Stimulated activated naive CD8-positive, alpha-beta T cell treated with anti-CD3 and anti-CD28 coated beads, Interleukin-15, Interleukin-2, amounts not matched to agents 100 U/mL and 50 U/mL, for 24 hours (primary cell): Measurements from ENCODE around the gene TMEM44.
"Not testable (repeated sequence)": the region's sequence is repeated elsewhere in the genome, so short reads cannot be mapped to it uniquely, and the experiment has no call there.

Experiments used
- ATAC-seq: fragments of 150-1000 bp; cut with Tn5 transposase; one replicate; pipeline ENCODE4 v1.10.0; 2021
- DNase-seq: peaks from one replicate; pipeline ENCODE4 v3.0.0; 2021

Gene TMEM44

DNA sequence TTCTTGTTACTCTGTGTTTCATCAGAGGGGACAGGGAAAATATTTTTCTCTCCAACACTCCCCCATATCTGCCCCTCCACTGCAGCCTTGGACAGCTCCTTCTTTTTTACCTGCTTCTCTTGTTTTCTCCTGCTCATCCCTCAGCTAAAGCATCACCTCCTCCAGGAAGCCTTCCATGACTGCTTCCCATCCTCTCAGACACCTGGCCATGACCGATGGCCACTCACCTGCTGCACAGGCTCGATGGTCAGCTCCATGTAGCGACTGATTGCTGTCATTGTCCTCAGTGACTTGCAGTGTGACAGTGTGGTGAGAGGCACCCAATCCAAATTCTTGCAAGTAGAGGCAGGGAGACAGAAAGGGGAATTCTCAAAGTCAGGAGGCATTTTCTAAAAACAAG lies 22.5 kb downstream of the TMEM44 start:
- ATAC-seq (no peak), DNase-seq (no peak)

DNA sequence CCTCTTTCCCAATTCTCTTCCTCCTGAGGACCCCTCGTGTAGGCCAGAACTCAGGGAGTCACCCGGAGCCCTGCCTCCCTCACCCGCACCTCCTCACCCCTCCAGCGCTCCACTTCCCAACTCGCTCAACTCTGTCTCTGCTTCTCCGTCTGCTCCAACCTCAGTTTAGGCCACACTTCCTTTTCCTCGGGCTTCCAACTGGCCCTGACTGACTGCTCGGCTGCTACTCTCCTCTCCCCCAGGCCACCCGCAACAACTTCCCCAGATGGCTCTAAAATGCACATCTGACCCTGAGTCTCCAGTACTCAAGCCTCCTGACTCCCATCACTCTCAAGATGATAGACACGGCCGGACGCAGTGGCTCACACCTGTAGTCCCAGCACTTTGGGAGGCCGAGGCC lies 23.6 kb downstream of the TMEM44 start:
- ATAC-seq, result no peak
- DNase-seq, result no peak

DNA sequence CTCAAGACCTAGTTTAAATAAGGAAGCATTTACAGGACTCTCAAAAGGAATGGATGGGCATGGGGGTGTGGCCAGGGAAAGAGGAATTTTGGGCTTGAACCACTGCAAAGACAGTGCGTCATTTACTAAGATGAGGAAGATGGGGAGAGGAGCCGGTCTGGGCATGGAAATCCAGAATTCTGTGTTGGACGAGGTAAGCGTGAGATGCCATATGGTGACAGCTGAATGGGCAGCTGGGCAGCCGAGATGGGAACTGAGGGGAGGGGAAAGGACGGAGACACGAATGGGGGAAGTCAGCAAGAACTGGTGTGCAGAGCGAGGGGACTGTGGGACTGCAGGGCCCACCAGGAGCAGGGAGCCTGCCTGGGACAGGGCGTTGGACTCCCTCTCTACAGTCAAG lies 24.2 kb downstream of the TMEM44 start:
- ATAC-seq, result no peak
- DNase-seq, result no peak

DNA sequence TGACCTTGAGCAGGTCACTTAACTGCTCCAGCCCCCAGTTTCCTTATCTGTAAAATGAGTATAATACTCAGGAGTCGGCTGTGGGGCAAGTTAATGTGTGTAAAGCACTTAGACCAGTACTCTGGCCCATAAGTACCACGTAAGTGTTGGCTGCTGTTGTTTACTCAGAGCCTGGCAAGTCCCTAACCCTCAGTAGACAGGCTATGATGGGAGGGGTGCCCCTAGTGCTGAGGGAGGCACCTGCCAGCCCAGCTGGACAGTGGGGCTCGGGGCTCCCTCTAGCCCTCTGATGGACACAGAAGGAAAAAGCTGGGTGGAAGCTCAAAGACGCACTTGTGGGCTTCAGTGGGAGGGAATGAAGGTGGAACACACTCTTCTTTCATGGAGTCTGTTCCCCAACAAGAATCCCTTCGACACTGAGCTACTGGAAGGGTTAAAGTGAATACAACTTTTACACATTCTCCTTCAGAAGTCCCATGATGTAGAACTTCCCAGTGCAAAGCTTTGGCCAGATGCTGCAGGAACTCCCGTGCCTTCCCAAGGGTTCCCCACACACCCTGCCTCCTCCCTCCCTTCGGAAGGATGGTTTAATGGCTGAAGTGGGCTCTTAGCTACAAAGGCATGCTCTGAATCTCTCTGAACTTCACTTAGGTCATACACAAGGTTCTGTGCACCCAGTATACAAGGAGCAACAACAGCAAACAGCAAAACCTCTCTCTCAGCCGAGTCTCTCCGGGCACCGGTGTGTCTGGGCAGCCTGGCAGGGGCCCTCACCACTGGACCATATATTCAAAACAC lies 25.4 kb downstream of the TMEM44 start:
- ATAC-seq (no peak), DNase-seq (no peak)

DNA sequence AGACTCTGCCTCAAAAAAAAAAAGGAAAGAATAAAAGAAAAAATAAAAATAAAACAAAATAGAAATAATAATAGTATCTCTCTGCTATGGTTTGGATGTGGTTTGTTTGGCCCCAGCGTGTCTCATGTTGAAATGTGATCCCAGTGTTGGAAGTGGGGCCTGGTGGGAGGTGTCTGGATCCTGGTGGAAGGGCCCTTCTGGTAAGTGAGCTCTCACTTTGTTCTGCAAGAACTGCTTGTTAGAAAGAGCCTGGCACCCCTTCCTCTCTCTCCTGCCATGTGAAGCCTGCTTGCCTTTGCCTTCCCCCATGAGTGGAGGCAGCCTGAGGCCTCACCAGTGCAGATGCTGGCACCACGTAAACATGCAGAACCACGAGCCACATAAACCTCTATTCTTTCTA lies 26.3 kb downstream of the TMEM44 start:
- no peak for DNase-seq
- ATAC-seq, result no peak

DNA sequence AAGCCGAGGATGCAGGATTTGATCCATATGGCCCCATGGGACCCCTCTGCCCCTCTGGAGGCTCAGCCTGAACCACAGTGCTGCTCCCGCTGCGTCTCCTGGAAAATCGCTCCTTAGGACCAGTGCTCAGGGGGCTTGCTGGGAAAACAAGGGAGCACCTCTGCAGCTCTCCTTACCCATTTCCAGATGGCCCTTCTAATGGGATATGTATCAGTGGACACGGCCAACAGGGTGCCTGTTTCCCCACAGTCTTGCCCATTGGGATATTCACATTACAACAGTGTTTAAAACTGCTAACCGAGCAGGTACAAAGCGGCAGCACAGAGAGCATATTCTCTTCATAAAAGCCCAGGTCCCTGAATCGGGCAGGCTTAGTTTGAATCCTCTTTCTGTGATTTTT lies 27.1 kb downstream of the TMEM44 start:
- ATAC-seq (no peak), DNase-seq (no peak)

DNA sequence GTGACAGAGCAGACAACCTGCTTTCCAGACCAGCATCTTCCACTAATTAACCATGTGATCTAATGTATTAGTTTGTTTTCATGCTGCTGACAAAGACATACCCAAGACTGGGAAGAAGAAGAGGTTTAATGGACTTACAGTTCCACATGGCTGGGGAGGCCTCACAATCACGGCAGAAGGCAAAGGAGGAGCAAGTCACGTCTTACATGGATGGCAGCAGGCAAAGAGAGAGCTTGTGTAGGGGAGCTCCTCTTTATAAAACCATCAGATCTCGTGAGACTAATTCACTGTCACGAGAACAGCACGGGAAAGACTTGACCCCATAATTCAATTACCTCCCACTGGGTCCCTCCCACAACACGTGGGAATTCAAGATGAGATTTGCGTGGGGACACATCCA lies 27.9 kb downstream of the TMEM44 start:
- ATAC-seq, result not testable (repeated sequence)

DNA sequence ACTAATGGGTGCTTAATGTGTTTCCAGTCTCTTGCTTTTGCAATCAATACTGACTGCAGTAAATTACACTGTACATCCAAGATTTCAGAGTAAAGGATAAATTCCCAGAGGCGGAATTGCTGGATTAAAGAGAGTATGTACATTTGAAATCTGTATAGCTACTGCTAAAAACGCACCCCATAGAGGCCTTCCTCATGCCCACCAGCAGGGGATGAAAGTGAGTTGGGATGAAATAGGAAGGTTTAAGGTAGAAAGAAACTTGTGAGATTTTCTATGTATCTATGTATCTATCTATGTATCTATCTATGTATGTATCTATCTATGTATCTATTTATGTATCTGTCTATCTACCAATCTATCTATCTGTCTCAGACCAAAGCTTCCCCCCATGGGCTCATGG lies 28.4 kb downstream of the TMEM44 start:
- ATAC-seq (no peak), DNase-seq (no peak)

More for the DNA sequence above, 27.9 kb downstream of the TMEM44 start:
- DNase-seq, result not testable (repeated sequence)

DNA sequence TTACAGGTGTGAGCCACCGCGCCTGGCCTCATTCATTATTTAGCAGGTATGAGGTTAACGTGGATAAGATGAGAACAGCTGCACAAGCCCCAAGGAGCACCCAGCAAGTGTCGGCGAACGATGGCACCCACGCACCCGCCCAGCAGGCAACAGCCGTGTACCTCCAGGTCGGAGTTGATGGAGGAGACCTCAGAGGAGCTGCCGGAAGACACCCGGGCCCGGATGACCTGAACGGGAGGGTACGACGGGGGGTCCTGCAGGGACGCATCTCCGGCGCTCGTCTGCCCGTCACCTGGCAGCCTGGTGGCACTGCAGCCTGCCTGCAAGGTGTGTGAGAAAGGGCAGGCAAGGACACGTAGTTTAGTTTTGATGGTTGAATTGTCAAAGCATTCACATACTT lies 29.1 kb downstream of the TMEM44 start:
- DNase-seq (no peak), ATAC-seq (no peak)

DNA sequence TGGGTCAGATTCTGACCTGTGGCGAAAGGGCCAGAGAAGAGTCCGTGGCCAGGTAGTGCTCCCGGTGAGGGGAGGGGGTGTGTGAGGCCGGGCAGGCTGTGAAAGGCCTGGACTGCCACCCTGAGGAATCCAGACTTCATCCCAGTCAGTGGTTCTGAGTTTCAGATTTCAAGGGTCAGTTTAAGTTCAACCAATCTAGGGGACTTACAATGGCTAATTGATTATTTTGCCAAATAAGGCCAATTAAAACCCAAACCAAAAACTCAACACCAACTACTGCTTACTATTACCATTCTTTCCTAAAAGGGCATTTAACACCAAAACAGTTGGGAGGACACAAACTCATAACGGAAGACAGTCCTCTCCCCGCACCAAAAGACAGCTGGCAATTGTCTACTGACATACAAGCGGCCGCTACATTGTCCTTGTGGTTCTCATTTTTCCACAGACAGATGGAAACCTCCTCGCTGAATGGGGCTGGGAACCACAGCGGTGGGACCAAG lies 30.5 kb downstream of the TMEM44 start:
- ATAC-seq, result no peak
- no peak for DNase-seq

DNA sequence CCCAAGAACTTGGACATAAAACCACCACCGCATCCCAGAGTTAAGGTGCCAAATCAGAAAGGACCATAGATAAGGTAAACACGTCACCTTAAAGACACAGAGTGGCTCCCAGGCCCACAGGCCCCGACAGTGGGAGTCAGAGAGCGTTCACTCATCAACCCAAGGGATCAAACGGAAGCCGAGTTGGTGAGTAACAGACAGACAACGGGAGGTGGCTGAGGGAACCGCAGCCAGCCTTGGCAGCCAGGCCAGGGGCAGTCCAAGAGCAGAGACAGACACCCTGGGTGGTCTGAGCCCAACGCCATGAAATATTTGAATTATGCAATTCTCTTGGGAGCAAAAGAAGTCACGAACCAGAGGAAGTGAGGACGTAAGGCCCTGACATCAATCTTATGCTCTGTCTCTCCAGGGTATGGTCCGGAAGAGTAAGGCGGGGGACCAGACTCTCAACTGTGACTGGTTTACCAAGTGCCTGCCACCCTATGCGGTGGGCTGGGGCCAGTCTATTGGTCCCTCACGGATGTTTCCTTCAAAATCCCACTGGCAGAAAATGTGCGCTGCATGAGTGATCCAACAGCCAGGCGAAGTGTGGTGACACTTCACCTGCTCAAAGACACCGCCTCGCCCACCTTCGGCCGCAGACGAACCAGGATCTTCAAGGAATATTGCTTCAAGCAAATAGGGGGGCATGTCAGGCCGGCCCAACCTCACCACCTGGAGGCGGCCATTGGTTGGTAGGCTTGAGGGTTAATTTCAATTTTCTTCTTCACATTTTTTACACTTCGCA lies 34.3 kb downstream of the TMEM44 start:
- DNase-seq, result no peak
- ATAC-seq, result no peak

DNA sequence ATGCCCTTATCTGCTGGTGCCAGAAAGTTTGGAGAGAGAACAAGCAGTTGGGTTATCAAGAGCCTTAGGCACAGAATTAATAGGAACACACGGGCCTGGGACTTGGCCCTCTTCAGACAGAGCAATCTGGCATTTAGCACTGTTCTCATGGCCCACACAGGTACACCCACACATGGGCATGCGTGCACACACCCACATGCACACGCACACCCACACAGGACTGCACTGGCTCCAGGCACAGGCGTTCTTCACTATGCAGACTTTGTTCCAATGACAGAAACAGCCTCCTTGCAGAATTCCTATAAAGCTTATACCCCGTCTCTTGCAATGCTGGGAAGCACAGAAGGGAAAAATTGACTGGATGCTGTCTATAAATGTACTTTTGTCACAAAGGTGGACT lies 36.3 kb downstream of the TMEM44 start:
- no peak for DNase-seq
- ATAC-seq, result no peak

DNA sequence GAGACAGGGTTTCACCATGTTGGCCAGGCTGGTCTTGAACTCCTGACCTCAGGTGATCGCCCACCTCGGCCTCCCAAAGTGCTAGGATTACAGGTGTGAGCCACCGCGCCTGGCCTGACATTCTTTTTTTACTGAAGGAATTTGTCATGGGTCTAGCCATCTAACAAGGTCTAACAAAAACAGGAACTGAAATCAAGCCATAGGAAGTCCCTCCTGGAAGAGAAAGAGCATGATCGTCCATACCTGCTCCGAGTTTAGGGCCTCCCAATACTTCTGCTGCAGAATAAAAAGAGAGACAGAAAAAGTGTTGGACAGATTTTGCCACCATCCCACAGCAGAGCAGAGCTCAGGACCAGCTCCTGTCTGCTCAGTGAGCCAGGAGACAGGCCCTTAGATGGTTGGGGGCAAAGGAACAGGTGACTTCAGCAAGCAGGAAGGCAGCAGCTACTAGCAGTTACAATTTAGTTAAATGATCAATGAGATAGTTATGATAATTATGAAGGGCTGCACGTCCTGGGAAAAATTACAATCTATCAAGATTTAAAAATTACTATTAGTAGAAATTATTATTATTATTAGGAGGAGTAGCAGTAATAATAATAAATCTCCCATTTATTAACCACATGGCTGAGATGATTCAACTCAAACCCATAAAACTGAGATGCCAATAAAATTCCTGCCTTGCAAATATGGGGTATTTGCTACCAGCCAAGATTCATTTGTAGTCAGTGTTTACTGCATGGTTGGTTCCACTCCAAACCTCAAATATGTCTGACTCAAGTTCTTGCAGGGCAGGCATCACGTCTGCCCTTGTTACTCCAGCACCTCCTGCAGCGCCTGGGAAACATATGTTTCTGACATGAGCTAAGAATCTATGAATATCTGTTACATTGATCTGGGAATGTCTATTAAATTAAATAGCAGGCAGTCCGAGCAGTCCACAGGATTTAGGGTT lies 40.1 kb downstream of the TMEM44 start:
- DNase-seq (no peak), ATAC-seq (no peak)

DNA sequence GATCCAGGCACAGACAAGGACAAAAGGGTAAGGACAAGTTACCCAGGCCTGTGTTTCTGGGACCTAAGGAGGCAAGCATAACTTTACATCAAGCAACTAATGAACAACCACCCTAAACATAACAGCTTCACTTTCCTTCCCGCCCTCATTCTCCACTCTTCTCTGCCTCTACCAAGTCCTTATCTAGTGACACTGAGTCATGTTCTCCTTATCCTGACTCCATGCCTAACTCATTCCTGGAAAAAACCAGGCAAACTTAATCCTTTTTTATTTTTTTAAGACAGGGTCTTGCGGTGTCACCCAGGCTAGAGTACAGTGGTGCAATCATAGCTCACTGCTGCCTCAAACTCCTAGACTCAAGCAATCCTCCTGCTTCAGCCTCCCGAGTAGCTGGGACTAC lies 44.5 kb downstream of the TMEM44 start:
- DNase-seq (no peak), ATAC-seq (no peak)

DNA sequence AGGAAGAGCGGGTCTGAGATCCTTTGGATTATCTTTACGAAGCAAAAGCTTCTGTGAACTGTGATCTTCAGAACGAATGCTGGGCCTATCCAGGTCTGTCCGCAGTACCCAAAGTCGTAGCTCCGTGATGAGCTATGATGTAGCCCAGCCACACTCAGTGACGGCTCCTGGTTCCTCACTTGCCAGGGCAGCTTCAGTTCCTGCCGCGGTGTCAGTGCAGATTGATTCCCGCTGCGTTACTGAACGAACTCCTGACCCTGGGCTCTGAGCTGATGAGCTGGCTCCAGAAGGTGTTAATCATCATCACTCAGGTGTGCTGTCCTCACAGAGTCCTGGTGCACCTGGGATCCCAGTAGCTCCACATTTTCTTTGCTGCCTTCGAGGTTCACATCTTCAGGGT lies 45.0 kb downstream of the TMEM44 start:
- DNase-seq (no peak), ATAC-seq (no peak)

DNA sequence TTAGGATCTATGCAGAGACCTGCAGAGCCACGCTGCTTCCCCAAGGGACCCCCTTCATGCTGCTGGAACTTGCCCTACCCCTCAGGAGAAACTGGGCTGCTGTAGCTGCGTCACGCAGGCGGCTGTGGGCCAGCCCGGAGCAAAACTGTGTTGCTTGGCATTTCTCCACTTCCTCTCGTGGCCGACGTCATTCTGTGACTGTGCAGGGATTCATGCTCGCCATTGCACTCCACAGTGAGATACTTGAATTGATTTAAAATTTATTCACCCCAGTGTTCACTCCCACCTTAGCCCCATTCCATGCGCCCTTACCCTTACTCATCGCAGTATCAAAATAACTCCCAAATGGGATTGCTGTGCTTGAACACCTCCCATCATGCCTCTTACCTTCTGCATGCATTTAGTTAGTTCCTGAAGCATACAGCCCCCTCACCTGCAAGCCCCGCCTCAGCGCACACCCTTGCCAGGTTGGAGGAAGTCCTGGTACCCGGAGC lies 45.7 kb downstream of the TMEM44 start:
- DNase-seq, result no peak
- no peak for ATAC-seq

DNA sequence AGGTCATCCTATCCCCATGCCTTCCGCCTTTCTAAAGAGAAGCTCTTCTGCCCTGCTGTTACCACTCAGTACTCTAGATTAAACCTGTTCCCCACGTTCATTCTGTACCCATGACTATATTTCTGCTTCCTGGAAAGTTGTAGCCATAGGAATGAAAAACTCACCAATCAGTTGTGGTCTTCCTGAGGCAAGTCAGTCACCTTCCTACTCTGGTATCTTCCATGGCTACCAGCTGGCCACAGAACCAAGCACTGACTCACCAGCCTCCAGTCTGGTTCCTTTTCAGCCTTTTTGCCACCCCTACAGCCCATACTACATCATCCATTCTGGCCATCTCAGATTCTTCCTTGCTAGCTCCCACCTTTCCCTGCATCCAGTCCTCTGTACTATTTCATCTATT lies 46.4 kb downstream of the TMEM44 start:
- DNase-seq (no peak), ATAC-seq (peak; percentile 24)

DNA sequence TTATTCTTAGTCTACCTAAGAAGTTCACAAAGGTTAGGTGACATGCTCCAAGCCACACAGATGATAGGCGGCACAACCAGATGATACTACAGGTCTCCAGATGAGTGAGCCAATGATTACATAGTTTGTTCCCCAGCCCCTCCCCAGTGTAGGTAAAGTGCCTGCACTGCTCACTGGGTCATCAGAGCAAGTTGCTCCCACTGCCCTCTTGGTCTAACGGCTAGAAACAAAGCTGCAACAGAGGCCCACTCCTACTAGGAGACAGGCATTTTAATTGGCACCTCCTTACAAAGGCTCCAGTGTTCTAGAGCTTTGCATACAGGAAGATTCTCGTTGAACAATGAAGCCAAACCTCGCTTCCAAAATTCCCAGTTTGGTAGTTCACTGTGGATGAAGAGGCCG lies 47.3 kb downstream of the TMEM44 start:
- ATAC-seq (no peak), DNase-seq (no peak)

DNA sequence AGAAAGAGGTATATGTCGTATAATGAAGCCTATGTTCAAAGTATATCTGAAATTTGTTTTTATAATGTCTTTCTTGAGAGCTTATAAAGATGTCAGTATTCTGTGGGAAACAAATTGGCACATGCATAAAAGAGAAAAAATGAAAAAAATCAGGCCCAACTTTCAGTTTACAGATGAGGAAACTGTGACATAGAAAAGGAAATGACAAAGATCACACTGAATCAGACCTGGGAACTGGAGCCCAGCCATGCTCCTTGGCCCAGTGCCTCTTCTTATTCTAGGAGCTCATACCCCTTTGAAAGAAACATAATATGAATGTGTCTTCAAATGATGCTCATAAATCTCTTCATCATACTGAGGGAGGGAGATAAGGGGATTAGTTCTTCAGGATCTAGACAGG lies 48.4 kb downstream of the TMEM44 start:
- DNase-seq (no peak), ATAC-seq (no peak)

DNA sequence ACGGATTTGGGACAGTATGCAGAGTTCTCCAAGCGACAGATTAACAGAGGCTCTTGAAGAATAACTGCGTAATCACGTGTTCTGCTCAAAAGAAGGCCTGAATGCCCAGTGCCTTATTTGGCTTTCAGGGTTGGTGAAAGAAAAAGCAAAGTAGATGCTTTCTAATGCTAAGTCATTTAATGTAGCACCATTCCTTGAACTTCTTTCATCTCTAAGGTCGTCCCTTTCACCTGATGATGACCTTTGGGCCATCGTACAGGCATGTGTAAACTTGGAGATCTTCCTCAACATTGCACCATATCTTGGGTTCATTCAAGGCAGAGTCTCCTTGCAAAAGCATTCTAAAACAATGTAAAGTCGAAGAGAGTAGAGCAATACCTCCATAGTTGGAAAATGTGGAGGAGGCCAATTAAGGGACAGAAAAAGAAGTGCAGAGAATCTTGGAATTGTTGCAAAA lies 48.9 kb downstream of the TMEM44 start:
- ATAC-seq, result no peak
- no peak for DNase-seq

DNA sequence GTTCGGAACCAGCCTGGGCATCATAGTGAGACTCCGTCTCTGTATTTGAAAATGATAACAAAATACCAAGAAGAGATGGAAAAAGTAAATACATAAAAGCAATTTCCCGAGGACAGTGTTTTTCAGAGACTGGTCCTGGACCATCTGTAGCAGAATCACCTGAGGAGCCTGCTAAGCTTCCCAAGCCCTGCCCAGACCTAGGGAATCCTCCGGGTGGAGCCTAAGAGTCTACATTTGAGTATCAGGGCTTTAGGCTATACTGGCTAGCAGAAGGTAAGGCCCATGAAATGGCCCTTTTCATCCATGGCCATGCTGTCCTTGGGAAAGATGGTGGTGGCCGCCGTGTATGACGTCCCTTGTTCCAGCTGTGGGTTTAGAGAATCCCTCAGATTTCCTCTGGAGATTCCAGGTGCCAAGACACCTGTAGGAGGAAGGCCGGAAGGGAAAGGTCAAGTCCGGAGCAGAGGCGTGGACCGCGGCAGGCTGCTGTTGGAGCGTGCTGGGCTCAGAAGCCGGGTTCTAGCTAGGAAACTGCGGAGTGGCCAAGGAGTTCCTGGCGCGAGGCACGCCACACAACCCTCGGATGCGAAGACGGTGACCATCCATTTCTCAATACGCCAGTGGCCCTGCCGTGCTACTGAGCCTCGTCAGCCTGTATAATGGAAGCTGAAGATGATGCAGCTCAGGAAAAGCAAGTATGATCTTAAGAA lies 50.9 kb downstream of the TMEM44 start:
- ATAC-seq, result no peak

More for the DNA sequence above, 50.9 kb downstream of the TMEM44 start:
- DNase-seq, result no peak
